GM21825 (cell line): ENCODE data around the gene MCUB.
A peak's percentile ranks its signal among the peaks of the same experiment; 100 is the strongest.
"Not testable (repeated sequence)": the region's sequence is repeated elsewhere in the genome, so short reads cannot be mapped to it uniquely, and the experiment has no call there.

Experiments used
- ATAC-seq: cut with Tn5 transposase; IDR thresholded peaks from one replicate; pipeline ENCODE4 v1.9.1; 2021; ENCODE audit warnings: mild to moderate bottlenecking, moderate library complexity; ENCODE audit not compliant: unreplicated experiment

MCUB gene

DNA sequence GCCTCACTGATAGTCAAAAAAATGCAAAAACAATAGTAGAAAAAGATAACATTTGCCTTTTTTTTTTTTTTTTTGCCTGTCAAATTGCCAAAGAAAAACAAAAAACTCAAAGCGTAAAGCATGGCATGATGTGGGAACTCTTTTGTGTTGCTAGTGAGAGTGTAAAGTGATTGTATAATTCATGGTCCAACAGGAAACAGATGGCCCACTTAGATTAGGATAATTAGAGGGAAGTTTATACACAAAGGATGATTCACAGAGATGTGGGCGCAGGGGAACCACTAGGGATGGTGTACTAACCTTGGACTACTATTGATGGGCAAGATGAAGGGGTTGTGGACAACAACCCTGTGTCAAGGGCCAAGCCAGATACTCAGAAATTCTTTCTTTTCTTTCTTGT is 16.4 kb downstream of the MCUB start:
- no peak for ATAC-seq

DNA sequence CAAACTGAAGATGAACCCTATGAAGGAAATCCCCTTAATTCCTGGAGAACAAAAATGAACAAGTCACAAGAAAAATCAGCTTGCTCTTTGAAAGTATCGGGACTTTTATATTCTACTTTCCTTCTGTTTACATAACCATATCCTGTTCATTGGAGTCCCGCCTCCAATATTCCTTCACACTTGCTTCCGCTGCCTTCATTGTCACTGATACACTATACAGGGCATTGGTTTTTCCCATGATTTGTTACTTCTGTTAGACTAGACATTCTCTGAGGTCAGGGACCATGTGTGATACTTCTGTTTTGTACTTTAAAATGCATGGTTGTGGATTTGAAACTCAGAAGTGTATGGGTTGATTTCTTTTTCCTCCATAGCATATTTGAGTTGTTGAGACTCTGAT is 18.8 kb downstream of the MCUB start:
- ATAC-seq = no peak

DNA sequence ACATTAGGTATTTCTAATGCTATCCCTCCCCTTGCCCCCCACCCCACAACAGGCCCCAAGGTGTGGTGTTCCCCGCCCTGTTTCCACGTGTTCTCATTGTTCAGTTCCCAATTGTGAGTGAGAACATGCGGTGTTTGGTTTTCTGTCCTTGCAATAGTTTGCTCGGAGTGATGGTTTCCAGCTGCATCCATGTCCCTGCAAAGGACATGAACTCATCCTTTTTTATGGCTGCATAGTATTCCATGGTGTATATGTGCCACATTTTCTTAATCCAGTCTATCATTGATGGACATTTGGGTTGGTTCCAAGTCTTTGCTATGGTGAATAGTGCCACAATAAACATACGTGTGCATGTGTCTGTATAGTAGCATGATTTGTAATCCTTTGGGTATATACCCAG is 20.0 kb downstream of the MCUB start:
- not testable (repeated sequence) for ATAC-seq

DNA sequence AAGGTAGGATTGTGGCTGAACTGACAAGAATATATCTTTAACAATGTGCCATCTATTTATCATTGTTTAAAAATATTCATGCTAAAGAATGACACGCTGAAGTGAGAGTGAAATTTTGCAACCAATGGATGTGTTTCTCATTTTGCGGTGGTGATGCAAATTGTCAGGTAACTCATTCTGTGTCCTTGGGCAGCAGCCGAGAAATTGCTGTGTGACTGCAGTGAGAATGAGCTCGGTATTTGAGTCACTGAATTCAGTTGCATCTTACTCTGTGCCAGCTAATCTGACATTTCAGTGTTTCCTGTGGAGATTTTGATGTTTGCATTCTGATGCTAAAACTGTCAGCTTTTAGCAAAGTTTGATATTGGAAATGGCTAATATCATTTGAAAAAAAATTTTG is 28.1 kb downstream of the MCUB start:
- ATAC-seq = peak; percentile 97

DNA sequence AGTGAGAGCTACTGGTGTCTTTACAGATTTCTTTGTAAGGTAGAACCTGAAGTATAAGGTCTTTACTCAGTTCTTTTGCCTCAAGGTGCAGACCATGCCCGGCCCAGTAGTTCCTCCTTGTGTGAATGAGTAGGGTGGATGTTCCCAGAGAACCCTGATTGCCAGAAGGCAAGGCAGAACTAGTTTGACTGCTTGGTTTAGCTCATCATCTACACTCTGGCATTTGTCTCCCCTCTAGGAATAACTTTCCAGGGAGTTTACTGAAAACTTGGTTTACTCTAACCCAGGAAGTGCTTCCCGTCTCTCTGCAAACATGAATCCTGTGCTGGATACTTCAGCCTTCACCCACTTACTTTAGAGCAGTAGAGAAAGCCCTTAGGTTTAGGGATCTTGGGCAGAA is 29.1 kb downstream of the MCUB start:
- ATAC-seq = no peak

DNA sequence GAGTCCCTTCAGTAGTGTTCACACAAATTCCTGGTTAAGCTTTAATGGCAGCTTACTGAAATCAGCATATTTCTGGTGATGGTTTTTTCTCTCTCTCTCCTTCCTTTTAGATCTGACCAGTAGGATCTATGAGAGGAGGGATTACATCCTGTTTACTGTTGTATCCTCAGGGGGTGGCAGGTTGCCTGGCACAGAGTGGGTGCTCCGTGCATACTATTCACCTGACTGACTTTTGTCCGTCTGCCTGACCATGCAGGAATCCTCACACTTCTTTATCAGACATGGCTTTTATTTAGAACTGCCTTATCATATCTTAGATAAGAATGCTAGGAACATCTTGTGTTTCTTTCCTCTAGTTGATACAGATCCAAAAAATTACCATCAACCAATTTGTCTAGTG is 29.6 kb downstream of the MCUB start:
- no peak for ATAC-seq

DNA sequence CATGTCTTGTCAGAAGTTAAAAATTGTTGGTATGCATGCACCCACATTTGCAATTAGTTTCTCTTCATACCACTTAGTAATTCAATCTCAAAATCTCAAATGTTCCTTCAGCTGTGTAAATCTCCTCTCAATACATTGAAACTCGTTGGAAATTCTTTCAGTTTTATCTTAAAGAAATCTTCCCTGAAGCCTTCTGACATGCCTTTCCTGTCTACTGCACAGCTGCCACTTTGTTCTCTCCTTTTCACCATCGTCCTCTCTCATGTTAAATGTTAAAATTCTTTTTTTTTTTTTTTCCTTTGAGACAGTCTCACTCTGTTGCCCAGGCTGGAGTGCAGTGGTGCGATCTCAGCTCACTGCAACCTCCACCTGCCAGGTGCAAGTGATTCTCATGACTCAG is 30.9 kb downstream of the MCUB start:
- no peak for ATAC-seq

DNA sequence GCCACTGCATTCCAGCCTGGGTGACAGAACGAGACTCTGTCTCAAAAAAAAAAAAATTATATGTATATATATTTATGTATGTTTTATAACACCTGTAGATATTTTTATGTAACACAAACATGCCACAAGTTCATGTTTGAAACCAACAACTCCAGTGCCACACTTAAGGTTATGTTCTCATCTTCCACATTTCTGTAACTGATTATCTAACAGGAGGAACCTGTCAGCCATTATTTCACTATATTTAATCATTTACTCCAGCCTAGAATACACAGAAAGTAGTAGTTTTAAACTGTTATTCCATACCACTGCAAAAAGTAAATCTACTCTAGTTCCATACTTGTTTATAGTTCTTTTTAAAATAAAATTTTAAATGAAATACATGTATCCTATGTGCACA is 32.3 kb downstream of the MCUB start:
- no peak for ATAC-seq

DNA sequence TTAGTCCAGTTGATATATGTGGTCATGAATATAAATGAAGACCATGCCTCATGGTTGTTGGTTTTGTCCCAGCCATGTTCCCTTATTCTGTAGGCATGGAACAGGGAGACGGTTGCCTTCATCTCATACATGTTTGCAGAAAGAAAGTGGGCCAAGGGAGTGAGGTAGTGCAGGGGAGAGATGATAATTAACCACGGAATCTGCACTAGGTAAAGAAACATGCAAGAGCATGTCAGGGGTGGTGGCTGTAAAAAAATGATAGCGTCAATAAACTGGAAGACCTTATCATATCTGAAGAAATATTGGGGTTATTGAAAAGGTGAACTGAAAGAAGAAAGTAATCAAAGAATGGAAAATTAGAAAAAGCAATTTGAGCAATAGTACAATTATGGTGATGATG is 35.1 kb downstream of the MCUB start:
- ATAC-seq = not testable (repeated sequence)

DNA sequence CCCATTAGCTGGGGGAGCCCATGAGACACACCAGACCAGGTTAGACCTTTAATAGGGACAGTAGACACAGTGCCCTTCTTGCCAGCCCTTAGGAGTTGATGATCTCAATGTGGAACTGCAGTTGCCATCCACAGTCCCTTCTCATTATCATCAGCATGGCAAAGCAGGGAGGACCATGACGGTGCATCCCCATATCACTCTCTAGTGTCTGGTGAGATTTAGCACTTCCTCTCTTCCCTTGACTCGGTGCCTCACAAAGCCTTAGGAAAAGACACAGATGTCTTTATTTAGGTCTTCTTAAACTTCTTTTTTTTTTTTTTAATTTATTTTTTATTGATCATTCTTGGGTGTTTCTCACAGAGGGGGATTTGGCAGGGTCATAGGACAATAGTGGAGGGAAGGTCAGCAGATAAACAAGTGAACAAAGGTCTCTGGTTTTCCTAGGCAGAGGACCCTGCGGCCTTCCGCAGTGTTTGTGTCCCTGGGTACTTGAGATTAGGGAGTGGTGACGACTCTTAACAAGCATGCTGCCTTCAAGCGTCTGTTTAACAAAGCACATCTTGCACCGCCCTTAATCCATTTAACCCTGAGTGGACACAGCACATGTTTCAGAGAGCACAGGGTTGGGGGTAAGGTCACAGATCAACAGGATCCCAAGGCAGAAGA is 36.5 kb downstream of the MCUB start:
- ATAC-seq = not testable (repeated sequence)

DNA sequence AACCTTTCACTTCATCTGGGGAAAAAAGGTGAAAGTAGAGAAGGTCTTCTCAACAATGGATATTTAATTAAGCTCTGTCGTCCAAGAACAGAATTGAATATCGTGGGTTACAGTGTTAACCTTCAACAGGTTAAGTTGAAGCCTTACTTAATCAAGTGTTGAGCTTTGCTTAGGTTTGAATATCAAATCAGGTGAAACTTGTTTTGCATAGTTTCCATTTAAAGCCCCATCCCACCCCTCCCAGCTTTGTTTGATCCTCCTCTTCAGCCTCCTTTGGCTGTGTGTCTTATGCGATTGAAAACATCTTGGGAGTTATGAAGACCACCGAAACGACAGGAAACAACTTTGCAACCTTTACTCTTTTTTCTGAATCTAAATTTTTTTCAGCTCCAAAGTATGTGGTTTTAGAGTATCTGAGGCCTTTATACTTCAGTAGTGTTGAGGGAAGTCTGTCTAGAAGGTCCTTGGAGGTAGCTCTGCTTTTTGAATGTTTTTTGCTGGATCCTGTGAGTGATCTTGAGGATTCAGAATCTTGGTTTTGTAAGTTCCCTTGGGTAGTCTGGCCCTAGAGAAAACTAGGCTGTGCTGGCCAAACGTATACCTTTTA is 39.1 kb downstream of the MCUB start:
- ATAC-seq = no peak

DNA sequence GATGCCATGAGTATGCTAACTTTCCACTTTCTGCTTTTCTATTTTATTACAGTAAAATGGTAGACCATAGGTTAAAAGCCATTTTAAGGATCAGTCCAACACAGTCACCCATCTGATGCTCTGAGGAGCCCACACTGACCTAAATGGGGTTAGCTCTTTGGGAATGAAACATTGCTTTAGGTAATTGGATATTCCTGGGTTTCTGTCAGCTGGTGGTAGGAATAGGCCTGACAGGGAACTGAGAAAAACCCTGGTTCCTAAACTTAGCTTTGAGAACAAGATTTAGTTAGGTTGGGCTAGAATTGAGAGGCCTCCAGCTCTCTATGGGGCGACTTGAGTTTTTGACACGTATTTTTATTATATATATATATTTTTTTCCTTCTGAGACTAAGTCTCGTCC is 40.4 kb downstream of the MCUB start:
- no peak for ATAC-seq

DNA sequence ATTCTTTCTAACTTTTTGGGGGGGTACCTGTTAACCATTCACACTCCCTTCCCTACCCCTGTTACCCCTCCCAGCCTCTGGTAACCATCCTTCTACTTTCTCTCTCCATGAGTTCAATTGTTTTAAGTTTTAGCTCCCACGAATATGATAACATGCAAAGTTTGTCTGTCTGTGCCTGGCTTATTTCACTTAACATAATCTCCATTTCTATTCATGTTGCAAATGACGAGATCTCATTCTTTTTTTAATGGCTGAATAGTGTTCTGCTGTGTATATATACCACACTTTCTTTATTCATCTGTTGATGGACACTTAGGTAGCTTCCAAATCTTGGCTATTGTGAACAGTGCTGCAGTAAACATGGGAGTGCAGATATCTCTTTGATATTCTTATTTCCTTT is 41.3 kb downstream of the MCUB start:
- no peak for ATAC-seq

DNA sequence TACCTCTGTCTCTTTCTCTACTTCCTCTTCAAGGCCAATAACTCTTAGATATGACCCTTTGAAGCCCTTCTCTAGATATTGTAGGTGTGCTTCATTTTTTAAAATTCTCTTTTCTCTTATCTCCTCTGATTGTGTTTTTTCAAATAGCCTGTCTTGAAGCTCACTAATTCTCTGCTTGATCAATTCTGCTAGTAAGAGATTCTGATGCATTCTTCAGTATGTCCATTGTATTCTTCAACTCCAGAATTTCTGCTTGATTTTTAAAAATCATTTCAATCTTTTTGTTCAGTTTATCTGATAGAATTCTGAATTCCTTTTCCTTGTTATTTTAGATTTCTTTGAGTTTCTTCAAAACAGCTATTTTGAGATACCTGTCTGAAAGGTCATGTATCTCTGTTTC is 47.9 kb downstream of the MCUB start:
- ATAC-seq = no peak

DNA sequence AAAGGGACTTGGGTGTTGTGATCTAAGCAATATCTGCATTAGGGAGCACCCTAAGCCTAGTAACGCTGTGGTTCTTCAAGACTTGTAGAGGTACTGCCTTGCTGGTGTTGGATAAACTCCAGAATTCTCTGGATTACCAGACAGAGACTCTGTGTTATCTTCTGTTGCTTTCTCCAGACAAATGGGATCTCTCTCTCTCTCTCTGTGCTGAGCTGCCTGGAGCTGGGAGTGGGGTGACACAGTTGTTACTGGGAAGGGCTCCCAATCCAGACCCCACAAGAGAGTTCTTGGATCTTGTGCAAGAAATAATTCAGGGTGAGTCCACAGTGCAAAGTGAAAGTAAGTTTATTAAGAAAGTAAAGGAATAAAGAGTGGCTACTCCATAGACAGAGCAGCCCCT is 48.8 kb downstream of the MCUB start:
- no peak for ATAC-seq

DNA sequence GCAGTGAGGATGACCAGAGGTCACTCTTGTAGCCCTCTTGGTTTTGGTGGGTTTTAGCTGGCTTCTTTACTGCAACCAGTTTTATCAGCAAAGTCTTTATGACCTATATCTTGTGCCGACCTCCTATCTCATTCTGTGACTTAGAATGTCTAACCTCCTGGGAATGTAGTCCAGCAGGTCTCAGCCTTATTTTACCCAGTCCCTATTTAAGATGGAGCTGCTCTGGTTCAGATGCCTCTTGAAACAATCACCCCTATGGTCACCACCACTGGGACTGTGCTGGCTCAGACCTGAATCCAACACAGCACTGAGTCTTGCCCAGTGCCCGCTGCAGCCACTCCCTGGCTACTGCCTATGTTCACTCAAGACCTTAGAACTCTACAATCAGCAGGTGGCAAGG is 49.4 kb downstream of the MCUB start:
- no peak for ATAC-seq

DNA sequence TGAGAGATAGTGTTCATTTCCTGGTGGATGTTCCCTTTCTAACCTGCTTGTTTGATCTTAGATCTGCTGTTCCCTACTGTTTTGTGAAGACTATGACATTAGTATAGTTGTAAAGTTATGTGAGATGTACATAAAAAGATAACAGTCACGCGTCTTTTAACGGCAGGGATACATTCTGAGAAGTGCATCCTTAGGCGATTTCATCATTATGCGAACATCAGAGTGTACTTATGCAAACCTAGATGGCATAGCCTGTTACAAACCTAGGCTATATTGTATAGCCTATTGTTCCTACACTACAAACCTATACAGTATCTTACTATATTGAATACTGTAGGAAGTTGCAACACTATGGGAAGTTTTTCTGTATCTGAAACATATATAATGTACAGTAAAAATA is 50.4 kb downstream of the MCUB start:
- ATAC-seq = no peak

DNA sequence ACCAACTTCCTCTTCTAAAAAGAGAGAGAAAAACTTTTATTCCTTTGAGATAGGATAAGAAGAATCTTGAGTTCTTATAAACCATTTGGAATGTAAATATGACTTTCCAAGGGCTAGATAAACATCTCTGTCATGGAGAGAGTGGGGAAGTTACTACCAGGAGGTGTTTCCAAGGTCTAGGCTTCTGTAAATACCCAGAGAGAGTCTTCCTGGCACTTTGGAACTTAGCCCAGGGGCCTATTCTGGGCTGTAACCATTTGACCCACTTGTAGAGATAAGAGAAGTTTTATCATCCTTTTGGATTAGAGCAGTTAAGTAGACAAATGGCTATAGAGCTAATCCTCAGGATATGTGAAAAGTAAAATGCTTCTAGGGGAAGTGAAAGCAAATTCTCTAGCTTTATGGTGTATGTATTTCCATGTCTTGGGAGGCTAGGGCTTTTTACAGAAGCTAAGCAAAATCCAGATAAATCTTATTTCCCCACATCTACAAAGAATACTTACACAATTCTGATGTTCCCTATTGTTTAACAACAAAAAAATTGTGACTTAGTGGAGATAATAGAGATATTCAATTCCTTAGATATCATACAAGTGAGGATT is 51.1 kb downstream of the MCUB start:
- no peak for ATAC-seq

DNA sequence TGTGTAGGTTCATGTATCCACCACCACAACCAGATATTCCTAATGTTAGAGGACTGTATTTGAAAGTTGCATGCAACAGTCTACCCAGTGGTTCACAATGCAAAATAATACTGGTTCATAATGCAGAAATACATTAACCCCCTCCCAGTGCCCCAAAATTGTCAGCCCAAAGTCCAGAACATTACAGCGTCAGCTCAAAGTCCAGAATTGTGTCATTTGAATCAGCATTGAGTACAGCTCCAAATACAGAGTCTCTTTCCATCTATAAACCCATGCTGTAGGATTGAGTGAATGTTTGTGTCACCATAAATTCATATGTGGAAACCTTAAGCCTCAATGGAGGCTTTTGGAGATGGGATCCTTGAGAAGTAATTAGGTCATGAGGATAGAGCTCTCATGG is 54.0 kb downstream of the MCUB start:
- no peak for ATAC-seq

DNA sequence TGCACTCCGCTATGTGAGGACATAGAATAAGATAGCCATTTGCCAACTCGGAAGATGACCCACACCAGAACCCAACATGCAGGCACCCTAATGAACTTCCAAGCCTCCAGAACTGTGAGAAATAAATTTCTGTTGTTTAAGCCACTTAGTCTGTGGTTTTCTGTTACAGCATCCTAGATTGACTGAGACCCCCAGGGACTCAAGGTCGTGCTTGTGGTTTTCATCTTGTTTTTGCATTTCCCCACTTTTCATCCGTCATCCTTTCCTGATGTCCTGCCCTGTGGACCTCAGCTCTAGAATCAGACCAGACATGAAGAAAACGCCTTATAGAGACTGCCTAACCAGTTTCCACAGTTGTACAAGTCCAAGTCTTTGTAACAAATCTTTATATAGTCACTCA is 54.4 kb downstream of the MCUB start:
- no peak for ATAC-seq

DNA sequence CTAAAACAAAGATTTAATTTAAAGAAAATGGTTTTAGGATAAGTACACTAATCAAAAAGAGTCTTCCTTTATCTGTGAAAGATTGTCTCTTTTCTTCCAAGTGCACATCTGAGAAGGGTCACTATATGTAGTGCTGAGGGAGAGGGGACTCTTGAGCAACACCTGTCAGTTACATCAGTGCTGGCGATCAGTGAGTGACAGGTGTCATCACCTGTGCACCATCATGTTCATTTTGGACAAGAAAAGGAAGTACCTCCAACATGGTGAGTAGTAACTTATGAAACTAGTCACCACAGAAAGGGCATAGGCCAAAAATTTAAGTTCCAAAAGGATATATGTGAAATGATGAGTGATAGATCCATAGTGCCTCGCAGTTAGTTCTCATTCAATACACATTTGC is 55.7 kb downstream of the MCUB start:
- ATAC-seq = no peak

DNA sequence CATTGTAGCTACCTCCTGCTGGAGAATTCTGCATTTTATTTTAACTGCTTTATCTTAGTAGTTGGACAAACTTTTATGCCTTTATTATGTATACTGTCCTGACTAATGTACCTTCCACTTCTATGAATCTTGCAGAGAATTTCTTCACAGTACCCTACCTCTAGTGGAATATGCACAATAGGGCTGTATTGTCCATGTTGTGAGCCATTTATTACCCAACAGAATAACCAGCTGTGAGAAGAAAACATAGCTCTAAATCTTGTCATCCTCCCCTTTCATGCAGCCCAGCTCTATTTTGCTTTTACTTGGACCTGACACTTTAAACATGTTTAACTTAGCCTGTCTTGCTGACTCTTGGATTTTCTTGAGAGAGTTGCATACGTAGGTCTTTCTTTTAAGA is 56.2 kb downstream of the MCUB start:
- ATAC-seq = no peak

DNA sequence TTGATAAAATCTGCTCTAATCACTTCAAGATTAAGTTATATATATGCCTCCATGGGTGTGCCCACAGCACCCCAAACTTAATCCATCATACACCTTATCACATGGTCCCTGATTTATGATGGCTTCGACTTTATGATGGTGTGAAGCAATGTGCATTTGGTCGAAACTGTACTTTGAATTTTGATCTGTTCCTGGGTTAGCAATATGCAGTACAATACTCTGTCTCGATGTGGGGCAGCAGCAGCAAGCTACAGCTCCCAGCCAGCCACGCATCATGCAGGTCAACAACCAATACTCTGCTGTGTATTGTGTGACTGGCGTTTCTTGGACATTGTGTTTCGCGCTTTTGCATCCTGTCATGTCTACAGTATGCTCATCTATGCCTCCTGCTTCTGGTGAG is 62.6 kb downstream of the MCUB start:
- ATAC-seq = no peak
